Measurements from ENCODE around the gene POLR2B. TPM values are rescaled to one million over a fixed set of nuclear protein-coding genes. Genes with fewer than 3 reads are reported as not detected.

Gene POLR2B
- total RNA-seq, 1 donor from 2014 or later, result 103 TPM

- peaks cover 3% of the 10 kb centered on the region for H3K9me3 Mint-ChIP-seq
- peak overlapping the region; percentile 90 for H3K27ac Mint-ChIP-seq
- no peak overlapping the region for H3K4me3 Mint-ChIP-seq
- no peaks in the 10 kb centered on the region for H3K27me3 Mint-ChIP-seq (ENCODE audit: low read depth)
- no peak for DNase-seq (ENCODE audit: low spot score in 2 of 2, unreplicated experiment in 2 of 2)
- peaks cover 60% of the 10 kb centered on the region for H3K4me1 Mint-ChIP-seq
- peaks cover 4% of the 10 kb centered on the region for H3K36me3 Mint-ChIP-seq
- TF ChIP-seq CTCF (IDR thresholded peaks at IDR 0.05; ENCODE audit: unreplicated experiment), result no peak
Measured at GRCh38 chr4:57064120-57064519, 85.4 kb downstream of the POLR2B start.

- TF ChIP-seq CTCF (IDR thresholded peaks at IDR 0.05; ENCODE audit: unreplicated experiment), result no peak
- H3K27ac Mint-ChIP-seq, result peak overlapping the region; percentile 90
- no peaks in the 10 kb centered on the region for H3K9me3 Mint-ChIP-seq
- H3K27me3 Mint-ChIP-seq (ENCODE audit: low read depth), result no peaks in the 10 kb centered on the region
- peaks cover 56% of the 10 kb centered on the region for H3K4me1 Mint-ChIP-seq
- no peak for DNase-seq (ENCODE audit: low spot score in 2 of 2, unreplicated experiment in 2 of 2)
- H3K4me3 Mint-ChIP-seq, result peak overlapping the region; percentile 20
- peaks cover 2% of the 10 kb centered on the region for H3K36me3 Mint-ChIP-seq
Measured at GRCh38 chr4:57064811-57065711, 86.4 kb downstream of the POLR2B start.

GRCh38 chr4:57065730-57066482 is 87.2 kb downstream of the POLR2B start:
- DNase-seq (ENCODE audit: low spot score in 2 of 2, unreplicated experiment in 2 of 2), result no peak
- Mint-ChIP-seq H3K27ac (peak overlapping the region; percentile 79), H3K27me3 (ENCODE audit: low read depth) (no peaks in the 10 kb centered on the region), H3K4me3 (no peak overlapping the region), H3K4me1 (peaks cover 60% of the 10 kb centered on the region), H3K36me3 (peaks cover 4% of the 10 kb centered on the region), H3K9me3 (no peaks in the 10 kb centered on the region)
- TF ChIP-seq CTCF (IDR thresholded peaks at IDR 0.05; ENCODE audit: unreplicated experiment), result no peak

- Mint-ChIP-seq H3K27ac (peak overlapping the region; percentile 18), H3K9me3 (no peaks in the 10 kb centered on the region), H3K4me3 (no peak overlapping the region), H3K36me3 (peaks cover 4% of the 10 kb centered on the region), H3K27me3 (ENCODE audit: low read depth) (no peaks in the 10 kb centered on the region), H3K4me1 (peaks cover 52% of the 10 kb centered on the region)
- no peak for DNase-seq (ENCODE audit: low spot score in 2 of 2, unreplicated experiment in 2 of 2)
- TF ChIP-seq CTCF (IDR thresholded peaks at IDR 0.05; ENCODE audit: unreplicated experiment), result no peak
Measured at GRCh38 chr4:57068237-57068981, 89.7 kb downstream of the POLR2B start.

GRCh38 chr4:57070461-57070860 is 91.8 kb downstream of the POLR2B start:
- peak overlapping the region; percentile 72 for H3K27ac Mint-ChIP-seq
- no peak for DNase-seq (ENCODE audit: low spot score in 2 of 2, unreplicated experiment in 2 of 2)
- no peak overlapping the region for H3K4me3 Mint-ChIP-seq
- H3K9me3 Mint-ChIP-seq, result no peaks in the 10 kb centered on the region
- no peaks in the 10 kb centered on the region for H3K27me3 Mint-ChIP-seq (ENCODE audit: low read depth)
- peaks cover 4% of the 10 kb centered on the region for H3K36me3 Mint-ChIP-seq
- peaks cover 52% of the 10 kb centered on the region for H3K4me1 Mint-ChIP-seq
- TF ChIP-seq CTCF (IDR thresholded peaks at IDR 0.05; ENCODE audit: unreplicated experiment), result no peak
